HepG2 (cell line): ENCODE results near the gene SHC1. TPM values are rescaled to one million over a fixed set of nuclear protein-coding genes. Genes with fewer than 3 reads are reported as not detected.
A peak's percentile ranks its signal among the peaks of the same experiment; 100 is the strongest.

ENCODE experiments used
- ATAC-seq: fragments of 200-7000 bp; cut with Tn5 transposase; 3 replicates; pipeline ENCODE4 v1.9.1; 2020; ENCODE audit warnings: mild to moderate bottlenecking, moderate library complexity
- BruUV-seq: library from RNA; stranded (reverse); fragments of 400-500 nt; replicated peaks from 2 replicates; lab custom pipeline; 2021; lab: Mats Ljungman, UMichigan
- CTCF ChIA-PET: fragments of 300-600 bp; formaldehyde crosslinking; extraction: SDS; loops from one replicate; lab custom pipeline; 2021; ENCODE audit warnings: low total read pairs, inconsistent platforms, low intra/inter-chr PET ratio; lab: Yijun Ruan, JAX
- POLR2A ChIA-PET: fragments of 350-600 bp; sonication (Branson Sonifier 250); formaldehyde crosslinking; loops from one replicate; lab custom pipeline; 2020; ENCODE audit warnings: antibody characterized with exemption, inconsistent platforms; lab: Yijun Ruan, JAX
- DNase-seq: peaks from one replicate; pipeline ENCODE4 v3.0.0-alpha.2; 2015; ENCODE audit warnings: low spot score
- FAIRE-seq: peaks from 3 replicates; lab custom pipeline; 2011; peaks lifted over from hg19 to GRCh38; lab: Jason Lieb, UNC
- H2AFZ ChIP-seq: one replicate; pipeline ENCODE4 v1.6.1; 2011; ENCODE audit warnings: low read length, inconsistent platforms
- H3K27ac ChIP-seq: fragments of 300-600 bp; 3 replicates; pipeline ENCODE4 v1.8.0; 2011; ENCODE audit warnings: mixed run types, mild to moderate bottlenecking, mixed read lengths, low read length, inconsistent platforms; ENCODE audit not compliant: insufficient read depth; ENCODE audit errors: extremely low read length
- H3K27me3 ChIP-seq, 2 experiments: fragments of 200-600 bp in 1 of 2; 2 replicates in 1 of 2; 3 replicates in 1 of 2; pipeline versions ENCODE4 v1.6.0 to v1.8.0; 2011; ENCODE audit warnings: low read length in 2 of 2, mild to moderate bottlenecking in 2 of 2, moderate library complexity in 2 of 2, inconsistent platforms in 1 of 2; ENCODE audit not compliant: insufficient read depth in 2 of 2, control insufficient read depth in 1 of 2
- H3K36me3 ChIP-seq, 2 experiments: fragments of 200-600 bp in 1 of 2; replicated peaks in 1 of 2; 2 replicates in 1 of 2; 3 replicates in 1 of 2; pipeline versions ENCODE4 v1.5.1 to v1.8.0; 2011; ENCODE audit warnings: low read length in 2 of 2, inconsistent platforms in 1 of 2; ENCODE audit not compliant: insufficient read depth in 2 of 2, control insufficient read depth in 1 of 2
- H3K4me1 ChIP-seq: 2 replicates; pipeline ENCODE4 v1.5.1; 2012; ENCODE audit warnings: low read length, inconsistent platforms; ENCODE audit not compliant: insufficient read depth
- H3K4me2 ChIP-seq: 2 replicates; pipeline ENCODE4 v1.6.0; 2011; ENCODE audit warnings: low read depth, low read length, inconsistent platforms
- H3K4me3 ChIP-seq, 3 experiments: fragments of 200-600 bp in 1 of 3; sonication (generic), shearing (Covaris generic) in 1 of 3; replicated peaks in 1 of 3; 2 replicates each; pipeline ENCODE4 v1.5.1; 2011 to 2016; ENCODE audit warnings: low read length in 3 of 3, inconsistent platforms in 2 of 3, low read depth in 2 of 3, mild to moderate bottlenecking in 2 of 3, control low read depth in 1 of 3, mixed read lengths in 1 of 3; ENCODE audit not compliant: insufficient read depth in 1 of 3
- H3K79me2 ChIP-seq: one replicate; pipeline ENCODE4 v1.6.1; 2011; ENCODE audit warnings: low read length, inconsistent platforms; ENCODE audit not compliant: insufficient read depth
- H3K9ac ChIP-seq: 2 replicates; pipeline ENCODE4 v1.6.0; 2011; ENCODE audit warnings: mild to moderate bottlenecking, low read depth, low read length, inconsistent platforms; ENCODE audit not compliant: insufficient read depth
- H3K9me3 ChIP-seq: 2 replicates; pipeline ENCODE4 v1.5.1; 2012; ENCODE audit warnings: mild to moderate bottlenecking, low read length
- H4K20me1 ChIP-seq: 2 replicates; pipeline ENCODE4 v1.6.0; 2011; ENCODE audit warnings: inconsistent platforms, mild to moderate bottlenecking, low read length, moderate library complexity; ENCODE audit not compliant: insufficient read depth
- MAX ChIP-seq: IDR thresholded peaks from 2 replicates; pipeline ENCODE4 v1.6.1; 2012; ENCODE audit warnings: inconsistent platforms
- RARG ChIP-seq: sonication (generic); formaldehyde crosslinking; IDR thresholded peaks from 2 replicates; pipeline ENCODE4 v1.4.0; 2020; ENCODE audit warnings: low read depth, mild to moderate bottlenecking, missing genetic modification reagents
- SMAD9 ChIP-seq: sonication (generic); formaldehyde crosslinking; IDR thresholded peaks from 2 replicates; pipeline ENCODE4 v1.5.1; 2020; ENCODE audit warnings: mild to moderate bottlenecking, missing genetic modification reagents
- TBX2 ChIP-seq: sonication (generic); formaldehyde crosslinking; IDR thresholded peaks from 2 replicates; pipeline ENCODE4 v1.5.0; 2020; ENCODE audit warnings: missing genetic modification reagents, mild to moderate bottlenecking, borderline replicate concordance
- ZFP41 ChIP-seq: sonication (generic); formaldehyde crosslinking; IDR thresholded peaks from 2 replicates; pipeline ENCODE4 v1.4.0; 2020; ENCODE audit warnings: mild to moderate bottlenecking, missing genetic modification reagents, borderline replicate concordance
- ZMYM2 ChIP-seq: sonication (generic); formaldehyde crosslinking; IDR thresholded peaks from 2 replicates; pipeline ENCODE4 v1.8.0; 2022; ENCODE audit warnings: mild to moderate bottlenecking, missing genetic modification reagents
- ZNF280D ChIP-seq: sonication (generic); formaldehyde crosslinking; IDR thresholded peaks from 2 replicates; pipeline ENCODE4 v1.5.1; 2020; ENCODE audit warnings: mild to moderate bottlenecking, missing genetic modification reagents
- WGBS: methylation state at CpG from one replicate; pipeline ENCODE4 v1.1.6; 2017; ENCODE audit warnings: low lambda C conversion rate; 5-methylcytosine and 5-hydroxymethylcytosine counted together
- in situ Hi-C: cut with HindIII; loops from 2 replicates; pipeline ENCODE4 v1.10.0; 2017; ENCODE audit warnings: low pct_unique_long_range_greater_than_20kb; ENCODE audit not compliant: extremely low pct_ligation_motif_present
- intact Hi-C: fragments of 100-400 bp; cut with micrococcal nuclease; formaldehyde crosslinking; loops from one replicate; pipeline ENCODE4 v1.10.0; 2022; ENCODE audit not compliant: unreplicated experiment
- polyA plus RNA-seq, 8 experiments: library from polyadenylated mRNA; depleted of rRNA in 3 of 8; stranded (reverse) in 7 of 8; unstranded in 1 of 8; fragments of >200 nt; fragmentation: Illumina TruSeq in 4 of 8; extraction: Trizol in 4 of 8; gene quantifications; 2 replicates each; pipeline versions ENCODE4 v1.2.1 to v1.2.3, GENCODE V29; 2011 to 2016; ENCODE audit warnings: low read depth in 4 of 8, missing spikeins in 1 of 8, mixed read lengths in 1 of 8; ENCODE audit not compliant: insufficient read depth in 1 of 8
- total RNA-seq, 5 experiments: library from RNA; depleted of rRNA; stranded (reverse); fragments of >200 nt; fragmentation: Illumina TruSeq; extraction: Trizol; gene quantifications; 2 replicates each; pipeline ENCODE4 v1.2.3, GENCODE V29; 2016; ENCODE audit warnings: low read depth in 1 of 5

The SHC1 gene
- total and polyA plus RNA-seq, 2 of the 13 experiments (the other 11 are each of a cell fraction or from before 2014, with no cell fraction given): 52.0 to 137 TPM

- TF ChIP-seq ZNF280D (CRISPR knock-in tag) (no peak), RARG (CRISPR knock-in tag) (no peak), ZFP41 (CRISPR knock-in tag) (no peak), SMAD9 (CRISPR knock-in tag) (no peak)
Observed at GRCh38 chr1:154940651-154941194, 29.8 kb downstream of the SHC1 start (continued).

- intact Hi-C loops (no loop called here), in situ Hi-C loops (no loop called here)
- Histone ChIP-seq H3K4me2 (peak overlapping the region; percentile 54), H3K36me3 (no peaks in the 10 kb centered on the region; a peak in 1 of 5 replicates), H3K9me3 (no peaks in the 10 kb centered on the region), H3K27ac (peak overlapping the region; percentile 50), H3K79me2 (no peaks in the 10 kb centered on the region), H3K9ac (no peak overlapping the region), H3K27me3 (no peaks in the 10 kb centered on the region), H3K4me1 (peaks cover 93% of the 10 kb centered on the region), H3K4me3 (no peak overlapping the region), H2AFZ (no peak overlapping the region), H4K20me1 (no peaks in the 10 kb centered on the region)
- WGBS: no CpG with 5 or more reads among the region's 1 CpG
- POLR2A ChIA-PET: interaction anchor here (1.2 to 2.7 kb wide), 5 partner anchors 9 to 33 kb away, joined by 3 to 14 read pairs (median 3); partner anchors contain the start of genes CKS1B, PBXIP1, PYGO2 and SHC1
- no peak for FAIRE-seq
- ATAC-seq: no peak
- CTCF ChIA-PET: no interaction called here
- TF ChIP-seq ZMYM2 (CRISPR knock-in tag) (0 out of 2 replicates have a peak, but pooled peaks have one; percentile 7), MAX (0 out of 2 replicates have a peak, but pooled peaks have one; percentile 7), TBX2 (CRISPR knock-in tag) (no peak)
- no peak for DNase-seq
- BruUV-seq: no TSS peak
Observed at GRCh38 chr1:154940213-154940560, 30.4 kb downstream of the SHC1 start.
